GM18520 (cell line): ENCODE measurements around the gene SYTL2.
A peak's percentile ranks its signal among the peaks of the same experiment; 100 is the strongest.

Experiments used
- ATAC-seq: cut with Tn5 transposase; IDR thresholded peaks from one replicate; pipeline ENCODE4 v1.9.1; 2021; ENCODE audit not compliant: unreplicated experiment

The SYTL2 gene

GRCh38 chr11:85827748-85828639 is 17.1 kb upstream of the SYTL2 start:
- ATAC-seq = no peak

- ATAC-seq = no peak
These were observed 15.3 kb upstream of the SYTL2 start for GRCh38 chr11:85826116-85826855.

DNA sequence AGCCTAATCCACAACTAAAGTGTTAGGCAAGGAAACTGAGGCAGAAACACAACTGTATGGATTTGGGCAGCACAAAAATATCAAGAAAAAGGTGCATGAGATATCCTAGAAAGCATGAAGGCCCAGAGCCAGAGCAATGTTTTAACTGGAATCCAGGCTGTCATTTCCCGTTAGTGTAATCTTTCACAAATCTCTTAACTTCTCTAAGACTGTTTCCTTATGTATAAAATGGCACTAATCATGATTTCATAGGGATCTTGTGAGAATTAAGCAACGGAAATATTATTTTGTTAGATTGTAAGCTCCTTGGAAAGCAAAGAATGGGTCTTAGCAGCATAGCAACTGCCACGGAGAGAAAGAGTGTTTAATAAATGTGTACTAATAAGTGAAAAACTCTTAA is 14.7 kb upstream of the SYTL2 start:
- ATAC-seq = no peak

GRCh38 chr11:85823816-85824215 is 12.9 kb upstream of the SYTL2 start:
- ATAC-seq = no peak

DNA sequence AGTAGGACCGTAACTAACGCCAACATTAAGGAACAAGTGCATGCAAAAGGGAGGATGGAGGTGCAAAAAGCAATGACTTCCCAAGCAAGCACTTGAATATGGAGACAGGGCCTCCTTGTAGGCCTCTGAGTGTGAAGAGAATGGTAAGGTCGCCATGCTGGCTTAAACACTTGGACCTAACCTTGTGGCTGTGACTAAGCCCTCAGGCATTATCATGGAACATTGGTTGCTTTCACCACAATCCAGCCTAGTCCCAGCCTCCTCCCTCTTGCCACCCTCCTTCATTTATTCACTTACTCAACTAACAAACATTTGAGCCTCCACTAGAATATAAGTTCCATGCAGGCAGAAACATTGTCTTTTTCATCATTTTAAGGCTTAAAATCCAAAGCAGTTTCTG is 11.9 kb upstream of the SYTL2 start:
- ATAC-seq = no peak

DNA sequence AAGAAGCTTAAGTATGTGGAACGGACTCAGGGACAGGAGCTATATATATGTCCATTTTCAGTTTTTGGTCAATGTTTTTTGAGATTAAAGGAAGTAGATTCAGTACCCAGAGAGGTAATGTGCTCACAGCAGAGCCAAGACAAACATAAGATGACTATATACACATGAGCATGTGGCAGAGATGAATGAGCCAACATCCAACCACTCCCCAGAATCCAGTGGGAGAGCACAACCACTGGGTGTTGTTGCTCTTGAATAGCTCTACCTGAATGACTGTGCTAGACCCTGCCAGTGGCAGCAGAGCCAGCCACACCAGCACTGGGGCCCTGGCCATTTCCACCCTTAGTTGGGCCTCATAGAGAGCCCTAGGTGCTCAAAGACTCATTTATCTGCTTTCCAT is 10.7 kb upstream of the SYTL2 start:
- no peak for ATAC-seq

DNA sequence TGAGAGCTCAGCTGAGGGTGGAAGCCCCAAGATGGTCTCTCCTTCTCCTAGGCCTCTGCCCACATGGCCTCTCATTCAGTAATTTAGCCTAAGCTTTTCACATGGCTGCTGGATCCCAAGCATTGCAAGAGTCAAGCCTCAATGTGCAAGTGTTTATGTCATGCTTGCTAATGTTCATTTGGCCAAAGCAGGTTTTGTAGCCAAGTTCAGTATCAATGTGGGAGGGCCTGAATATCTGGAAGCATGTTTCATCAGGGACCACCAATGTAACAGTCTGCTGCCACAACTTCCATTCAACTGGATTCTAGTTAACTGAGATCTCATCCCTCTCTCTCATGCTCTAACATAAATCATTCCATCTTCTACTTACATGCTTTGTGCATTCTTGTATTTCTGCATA is 8.5 kb upstream of the SYTL2 start:
- no peak for ATAC-seq

GRCh38 chr11:85815186-85815931 is 4.4 kb upstream of the SYTL2 start:
- no peak for ATAC-seq

GRCh38 chr11:85813721-85814120 is 2.8 kb upstream of the SYTL2 start:
- ATAC-seq = no peak

- no peak for ATAC-seq
These were observed 683 bp upstream of the SYTL2 start for GRCh38 chr11:85811624-85812023.

DNA sequence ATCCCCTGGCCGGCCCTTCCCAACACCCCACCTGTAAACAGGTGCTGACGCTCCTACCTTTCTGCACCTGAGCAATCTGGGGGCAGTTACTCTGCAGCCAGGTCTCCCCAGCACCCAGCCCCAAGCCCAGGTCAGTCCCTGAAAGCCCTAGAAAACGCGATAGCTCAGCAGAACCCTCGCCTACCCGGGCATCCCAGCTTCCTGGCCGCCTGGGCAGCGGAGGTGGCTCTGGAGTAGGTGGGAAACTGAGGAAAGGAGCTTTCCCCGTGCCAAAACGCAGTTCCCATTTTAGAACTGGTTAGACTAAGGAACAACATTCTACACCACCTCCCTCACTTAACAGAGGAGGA is 445 bp downstream of the SYTL2 start:
- no peak for ATAC-seq

DNA sequence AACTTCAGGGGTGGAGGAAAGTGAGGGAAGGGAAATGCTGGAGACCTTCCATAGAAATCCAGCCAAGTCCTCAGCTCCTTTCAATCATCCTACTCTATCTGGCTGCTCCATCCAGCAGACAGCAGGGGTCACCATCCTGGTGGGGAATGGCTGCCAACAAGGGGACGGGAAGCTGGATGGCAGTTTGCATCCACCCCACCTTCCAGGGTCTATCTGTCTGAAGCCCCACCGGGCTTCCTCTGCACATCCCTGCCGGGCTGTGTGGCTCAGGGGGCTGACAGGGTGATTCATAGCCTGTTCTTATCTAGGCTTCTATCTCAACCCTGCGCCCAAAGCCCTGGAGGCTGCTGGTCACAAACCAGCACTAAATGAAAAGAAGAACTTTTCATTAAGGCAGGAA is 1.1 kb downstream of the SYTL2 start:
- no peak for ATAC-seq

- peak; percentile 65 for ATAC-seq
These were observed 1.8 kb downstream of the SYTL2 start for GRCh38 chr11:85809191-85809590.

GRCh38 chr11:85806876-85807275 is 4.1 kb downstream of the SYTL2 start:
- ATAC-seq = no peak

DNA sequence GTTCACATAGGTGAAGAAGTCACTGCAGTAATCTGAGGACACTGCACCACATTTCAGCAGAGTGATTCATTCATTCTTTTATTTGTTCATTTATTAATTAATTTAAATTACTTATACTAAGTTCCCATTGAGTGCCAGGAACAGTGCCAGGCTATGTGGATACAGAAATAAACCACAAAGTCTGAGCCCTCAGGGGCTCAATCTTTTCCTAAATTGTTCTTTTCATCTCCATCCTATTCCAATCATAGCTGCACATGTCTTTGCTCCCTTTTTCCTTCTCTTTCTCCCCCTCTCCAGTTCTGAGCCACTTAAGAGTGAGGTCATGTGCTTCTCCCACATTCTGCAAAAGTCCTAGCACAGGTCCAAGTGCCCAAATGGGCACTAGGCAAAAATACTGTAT is 4.9 kb downstream of the SYTL2 start:
- ATAC-seq = no peak

GRCh38 chr11:85805387-85805786 is 5.6 kb downstream of the SYTL2 start:
- no peak for ATAC-seq

DNA sequence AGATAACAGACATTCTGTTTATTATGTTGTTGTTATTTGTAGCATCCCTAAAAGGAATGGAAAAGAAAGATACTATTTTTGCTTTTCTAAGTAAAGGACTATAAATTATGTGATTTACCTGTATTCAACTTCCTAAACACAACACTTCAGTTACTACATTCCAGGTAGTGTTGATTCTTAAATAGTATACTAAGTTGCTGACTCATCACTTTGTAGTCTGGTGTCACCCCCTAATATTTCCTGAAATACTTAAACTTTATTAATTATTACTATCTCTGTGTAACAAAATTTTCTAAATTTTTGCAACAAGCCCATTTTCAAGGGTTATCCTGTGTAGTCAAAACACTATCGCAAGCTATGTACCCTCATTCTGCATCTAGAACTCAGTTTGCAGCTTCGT is 7.0 kb downstream of the SYTL2 start:
- no peak for ATAC-seq

DNA sequence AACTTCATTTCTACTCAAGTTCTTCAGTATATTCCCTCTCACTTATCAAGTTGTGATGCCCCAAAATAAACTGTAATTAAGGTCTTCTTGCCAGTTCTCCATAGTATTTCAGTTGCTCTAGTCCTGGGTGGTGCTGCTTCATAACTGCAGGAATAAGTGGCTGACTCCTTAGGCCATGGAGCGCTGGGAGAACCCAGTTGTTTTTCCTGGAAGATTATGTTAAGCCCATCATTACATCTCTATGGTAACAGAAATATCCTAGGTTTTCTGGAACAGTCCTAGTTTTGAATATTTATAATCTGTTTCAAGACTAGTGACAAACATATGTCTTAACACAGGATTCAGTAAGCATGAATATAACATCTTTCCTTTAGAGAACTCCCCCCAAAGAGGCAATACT is 7.6 kb downstream of the SYTL2 start:
- no peak for ATAC-seq

DNA sequence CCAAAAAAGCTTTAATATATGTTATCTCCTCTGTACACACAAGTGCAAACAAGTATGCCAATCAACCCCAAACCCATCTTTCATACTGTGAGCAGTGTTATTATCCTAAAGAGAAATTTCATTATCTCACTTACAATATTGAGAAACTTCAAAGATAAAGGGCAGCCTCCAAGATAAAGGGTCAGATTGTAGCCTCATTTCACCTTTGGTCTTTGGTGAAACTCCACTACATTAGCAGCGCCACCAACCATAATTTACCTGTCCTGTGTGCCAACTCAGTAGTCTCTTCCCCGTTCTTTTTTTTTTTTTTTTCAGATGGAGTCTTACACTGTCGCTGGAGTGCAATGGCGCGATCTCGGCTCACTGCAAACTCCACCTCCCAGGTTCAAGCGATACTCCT is 9.4 kb downstream of the SYTL2 start:
- no peak for ATAC-seq

DNA sequence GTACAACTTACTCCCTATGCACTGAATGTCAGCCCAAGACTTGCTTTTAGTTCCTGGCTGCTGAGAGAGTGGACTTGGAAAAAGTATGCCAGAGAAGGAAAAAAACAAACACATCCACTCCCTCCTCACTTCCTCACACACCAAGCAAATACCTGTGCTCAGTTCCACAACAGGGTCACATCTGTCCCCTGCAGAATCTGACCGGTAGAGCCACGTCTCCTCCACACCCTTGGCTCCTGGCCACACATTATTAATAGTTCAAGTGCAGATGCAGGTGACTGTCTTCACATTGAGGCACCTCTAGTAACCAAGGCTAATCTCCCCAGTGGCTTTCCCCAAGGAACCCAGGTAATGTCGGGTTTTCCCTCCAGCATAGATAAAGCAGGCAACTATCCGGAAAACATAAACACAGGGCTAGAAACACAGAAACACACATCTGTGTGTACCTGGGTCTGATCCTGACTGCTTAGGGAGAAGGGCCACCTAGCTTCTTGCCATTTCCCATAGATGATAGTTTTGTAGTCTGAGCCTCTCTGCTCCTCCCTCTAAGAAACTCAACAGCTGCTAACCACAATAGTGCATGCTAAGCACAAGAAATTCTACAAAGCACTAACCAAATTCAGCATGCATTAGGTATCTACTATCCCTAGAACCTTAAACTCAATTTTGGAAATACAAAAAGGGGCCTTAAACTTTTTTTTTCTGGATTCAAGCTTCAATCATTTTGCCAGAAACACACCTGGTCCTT is 10.2 kb downstream of the SYTL2 start:
- no peak for ATAC-seq

GRCh38 chr11:85799142-85799541 is 11.8 kb downstream of the SYTL2 start:
- no peak for ATAC-seq
